ENCODE data around the gene CFHR4.
"Not testable (repeated sequence)": the region's sequence is repeated elsewhere in the genome, so short reads cannot be mapped to it uniquely, and the experiment has no call there.

CFHR4 gene

GRCh38 chr1:196887515-196888239 is at the start of gene CFHR4:
TSS of gene CFHR4 (plus strand) at chr1:196888052. CDS start at chr1:196888151, 99 bp downstream.
- DNase-seq = no peak

GRCh38 chr1:196849613-196850492 is 38.0 kb upstream of the CFHR4 start:
- not testable (repeated sequence) for DNase-seq

GRCh38 chr1:196856053-196856452 is 31.8 kb upstream of the CFHR4 start:
- no peak for DNase-seq

GRCh38 chr1:196857188-196857587 is 30.7 kb upstream of the CFHR4 start:
- no peak for DNase-seq

DNA sequence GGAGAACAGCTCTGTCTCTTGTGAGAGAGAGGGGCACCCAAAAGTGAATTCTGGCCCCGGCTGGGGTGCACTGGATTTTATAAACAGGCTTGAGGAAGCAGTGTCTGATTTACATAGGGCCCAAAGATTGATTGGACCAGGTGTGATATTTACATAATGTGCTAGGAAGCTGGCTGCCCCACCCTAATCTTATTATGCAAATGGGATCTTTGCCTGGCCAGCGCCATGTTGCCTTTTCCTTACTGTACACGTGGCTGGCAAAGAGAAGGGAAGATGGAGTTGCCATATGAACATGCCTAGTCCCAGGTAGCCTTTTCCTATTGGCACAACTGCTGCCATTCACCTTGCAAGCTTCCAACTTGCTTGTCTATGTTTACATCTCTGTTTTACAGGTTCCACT is 29.0 kb upstream of the CFHR4 start:
- DNase-seq = no peak

- DNase-seq = no peak
These were observed 27.4 kb upstream of the CFHR4 start for GRCh38 chr1:196860323-196860884.

DNA sequence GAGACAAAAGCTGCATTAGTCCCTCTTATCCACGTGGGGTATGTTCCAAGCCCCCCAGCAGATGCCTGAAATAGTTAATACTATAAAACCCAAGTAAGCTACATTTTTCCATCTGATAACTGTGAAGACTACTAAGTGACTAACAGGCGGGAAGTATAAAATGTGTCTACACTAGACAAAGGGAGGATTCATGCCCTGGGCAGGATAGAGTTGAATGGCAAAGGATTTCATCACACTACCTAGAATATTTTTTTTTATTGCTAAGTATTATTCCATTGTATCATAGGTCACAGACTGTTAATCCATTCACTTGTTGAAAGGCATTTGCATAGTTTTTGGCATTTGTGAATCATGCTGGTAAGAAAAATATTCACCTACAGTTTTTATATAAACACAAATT is 26.4 kb upstream of the CFHR4 start:
- DNase-seq = no peak

GRCh38 chr1:196866974-196867373 is 20.9 kb upstream of the CFHR4 start:
- no peak for DNase-seq

GRCh38 chr1:196873385-196873784 is 14.5 kb upstream of the CFHR4 start:
- no peak for DNase-seq

DNA sequence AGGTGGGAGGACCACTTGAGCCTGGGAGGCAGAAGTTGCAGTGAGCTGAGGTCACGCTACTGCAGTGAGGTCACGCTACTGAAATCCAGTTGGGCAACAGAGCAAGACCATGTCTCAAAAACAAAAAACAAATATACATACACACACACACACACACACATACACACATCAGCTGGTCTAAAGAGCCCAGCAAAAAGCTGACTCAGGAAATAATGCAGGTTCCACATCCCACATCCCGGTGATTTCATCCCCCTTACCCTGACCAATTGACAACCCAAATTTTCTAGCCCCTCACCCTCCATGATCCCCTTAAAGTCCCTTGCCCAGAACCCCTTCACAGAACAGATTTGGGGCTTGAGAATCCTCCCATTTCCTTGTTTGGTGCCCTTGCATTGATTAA is 11.9 kb upstream of the CFHR4 start:
- DNase-seq = no peak

- DNase-seq = no peak
These were observed 9.9 kb upstream of the CFHR4 start for GRCh38 chr1:196877964-196878363.

DNA sequence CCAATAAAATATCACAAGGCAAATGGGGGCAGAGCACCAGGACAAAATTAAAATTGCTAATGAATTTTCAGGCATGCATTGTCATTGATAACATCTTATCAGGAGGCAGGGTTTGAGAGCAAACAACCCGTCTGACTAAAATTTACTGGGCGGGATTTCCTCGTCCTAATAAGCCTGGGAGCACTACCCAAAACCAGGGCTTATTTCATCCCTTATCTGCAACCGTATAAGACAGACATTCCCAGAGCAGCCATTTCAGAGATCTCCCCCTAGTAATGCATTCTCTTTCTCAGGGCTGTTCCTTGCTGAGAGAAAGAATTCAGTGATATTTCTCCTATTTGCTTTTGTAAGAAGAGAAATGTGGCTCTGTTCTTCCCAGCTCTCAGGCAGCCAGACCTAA is 1.3 kb upstream of the CFHR4 start:
- not testable (repeated sequence) for DNase-seq

- DNase-seq = no peak
These were observed 2.8 kb downstream of the CFHR4 start for GRCh38 chr1:196890668-196891067.

- DNase-seq = no peak
These were observed 3.4 kb downstream of the CFHR4 start for GRCh38 chr1:196891251-196891650.

DNA sequence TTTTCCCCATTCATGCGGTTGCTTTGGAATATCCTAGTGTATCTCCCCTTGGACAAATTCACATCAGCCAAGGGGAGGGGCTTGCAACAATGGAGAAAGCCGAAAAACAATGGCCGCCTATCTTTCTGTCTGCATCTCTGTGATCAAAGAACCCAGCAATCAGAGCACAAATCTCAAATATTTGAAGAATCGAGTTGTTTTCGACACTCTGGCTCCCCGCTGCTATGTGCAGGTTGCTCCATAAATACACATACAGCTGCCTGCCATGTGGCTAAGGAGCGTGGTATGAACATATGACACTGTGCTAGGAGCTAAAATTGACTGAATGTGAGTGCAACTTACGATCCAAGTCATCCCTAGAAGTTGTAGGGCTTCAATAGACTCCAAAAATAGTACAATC is 8.5 kb downstream of the CFHR4 start:
- no peak for DNase-seq

DNA sequence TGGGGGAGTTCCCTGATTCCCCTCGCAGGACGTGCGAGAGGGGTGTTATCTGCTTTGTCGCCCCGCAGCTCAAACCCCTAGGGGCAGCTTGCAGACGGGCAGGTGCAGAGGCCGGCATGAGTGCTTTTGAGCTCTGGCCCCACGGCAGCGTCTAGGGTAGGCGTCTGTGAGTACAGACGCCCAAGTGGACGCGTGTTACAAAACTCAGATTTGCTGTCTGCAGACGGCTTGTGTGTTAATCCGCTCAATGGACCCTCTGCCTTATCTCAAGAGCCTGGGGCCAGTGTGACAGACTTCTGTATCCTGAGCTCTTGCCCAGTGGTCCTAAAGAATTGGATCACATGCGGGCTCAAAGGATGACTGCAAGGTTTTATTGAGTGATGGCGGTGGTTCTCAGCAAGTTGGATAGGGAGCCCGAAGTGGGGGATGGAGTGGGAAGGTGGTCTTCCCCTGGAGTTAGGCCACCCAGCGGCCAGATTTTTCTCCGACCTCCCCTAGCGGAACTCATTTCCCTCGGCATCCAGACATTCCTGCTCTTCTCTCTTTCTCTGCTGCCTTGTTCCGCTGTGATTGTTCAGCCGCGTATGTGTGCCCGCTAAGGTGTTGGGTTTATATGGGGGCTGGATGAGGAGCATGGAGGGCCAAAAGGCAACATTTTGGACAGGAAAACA is 9.4 kb downstream of the CFHR4 start:
- DNase-seq = no peak

DNA sequence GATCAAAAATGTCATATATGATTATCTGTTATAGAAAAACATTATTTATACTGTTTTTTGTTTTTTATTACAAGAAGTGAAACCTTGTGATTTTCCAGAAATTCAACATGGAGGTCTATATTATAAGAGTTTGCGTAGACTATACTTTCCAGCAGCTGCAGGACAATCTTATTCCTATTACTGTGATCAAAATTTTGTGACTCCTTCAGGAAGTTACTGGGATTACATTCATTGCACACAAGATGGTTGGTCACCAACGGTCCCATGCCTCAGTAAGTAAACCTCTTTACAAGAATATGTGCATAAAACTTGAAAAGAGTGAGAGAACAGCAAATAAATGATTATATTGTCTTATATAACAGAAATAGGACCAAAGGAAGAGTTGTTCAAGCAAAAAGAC is 14.5 kb downstream of the CFHR4 start:
- DNase-seq = no peak

DNA sequence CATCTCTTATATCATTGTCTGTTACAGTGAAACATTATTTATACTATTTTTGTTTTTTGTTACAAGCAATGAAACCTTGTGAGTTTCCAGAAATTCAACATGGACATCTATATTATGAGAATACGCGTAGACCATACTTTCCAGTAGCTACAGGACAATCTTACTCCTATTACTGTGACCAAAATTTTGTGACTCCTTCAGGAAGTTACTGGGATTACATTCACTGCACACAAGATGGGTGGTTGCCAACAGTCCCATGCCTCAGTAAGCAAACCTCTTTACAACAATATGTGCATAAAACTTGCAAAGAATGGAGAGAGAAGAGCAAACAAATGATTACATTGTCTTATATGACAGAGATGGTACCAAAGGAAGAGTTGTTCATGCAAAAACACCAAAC is 22.4 kb downstream of the CFHR4 start:
- no peak for DNase-seq

- DNase-seq = not testable (repeated sequence)
These were observed 24.4 kb downstream of the CFHR4 start for GRCh38 chr1:196912283-196912682.

DNA sequence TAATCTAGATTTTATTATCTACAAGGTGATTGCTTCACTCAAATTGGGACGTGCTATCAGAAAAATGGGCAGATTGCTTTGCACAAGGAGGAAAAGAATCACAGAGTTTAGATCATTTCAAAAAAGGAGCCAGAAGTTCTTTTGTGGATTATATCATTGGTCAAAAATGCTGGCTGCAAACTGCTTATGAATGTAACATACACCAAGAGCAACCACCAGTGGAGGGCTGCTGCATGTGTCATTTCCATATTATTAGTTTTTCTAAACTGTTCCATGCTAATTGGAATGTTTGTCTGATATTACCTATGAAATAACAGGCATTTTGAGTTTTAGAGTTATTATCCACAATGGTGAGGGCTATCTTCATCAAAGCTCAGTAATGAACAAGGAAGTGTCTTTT is 39.0 kb downstream of the CFHR4 start:
- DNase-seq = not testable (repeated sequence)

- not testable (repeated sequence) for DNase-seq
These were observed 45.0 kb downstream of the CFHR4 start for GRCh38 chr1:196932853-196933252.

GRCh38 chr1:196933531-196934189 is 45.8 kb downstream of the CFHR4 start:
- no peak for DNase-seq

DNA sequence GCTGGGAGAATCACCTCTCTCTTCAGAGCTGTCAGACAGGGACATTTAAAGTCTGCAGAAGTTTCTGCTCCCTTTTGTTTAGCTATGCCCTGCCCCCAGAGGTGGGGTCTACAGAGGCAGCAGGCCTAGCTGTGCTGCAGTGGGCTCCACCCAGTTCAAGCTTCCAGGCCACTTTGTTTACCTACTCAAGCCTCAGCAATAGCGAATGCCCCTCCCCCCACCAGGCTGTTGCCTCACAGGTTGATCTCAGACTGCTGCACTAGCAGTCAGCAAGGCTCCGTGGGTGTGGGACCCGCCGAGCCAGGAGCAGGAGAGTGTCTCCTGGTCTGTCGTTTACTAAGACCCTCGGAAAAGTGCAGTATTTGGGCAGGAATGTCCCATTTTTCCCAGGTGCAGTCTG is 53.6 kb downstream of the CFHR4 start:
- not testable (repeated sequence) for DNase-seq

All from CD4-positive, alpha-beta T cell treated with Interferon alpha-2 for 1 hour (primary cell).